ENCODE results near the gene SMC1A.
"Not testable (repeated sequence)": the region's sequence is repeated elsewhere in the genome, so short reads cannot be mapped to it uniquely, and the experiment has no call there.

Gene SMC1A

DNA sequence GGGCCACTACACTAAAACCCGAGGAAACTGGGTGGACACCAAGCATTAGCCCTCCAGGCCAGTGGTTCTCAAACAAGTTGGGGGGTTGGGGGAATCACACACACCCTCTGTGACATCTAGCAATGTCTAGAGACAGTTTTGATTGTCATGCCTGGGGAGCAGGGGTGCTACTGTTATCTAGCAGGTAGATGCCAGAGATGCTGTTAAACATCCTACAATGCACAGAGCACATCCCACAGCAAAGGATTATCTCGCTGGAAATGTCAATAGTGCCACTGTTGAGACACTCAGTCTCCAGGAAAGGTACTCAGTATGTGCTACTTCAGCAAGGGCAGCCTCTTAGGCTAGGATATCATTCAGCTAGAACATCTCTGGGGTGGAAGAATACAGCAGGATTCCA lies 1.3 kb downstream of the SMC1A start:
- peaks cover 18% of the 10 kb centered on the region for H3K4me1 ChIP-seq (ENCODE audit: control insufficient read depth, insufficient read depth, low read length)
- peak overlapping the region; percentile 96 for H3K9ac ChIP-seq (ENCODE audit: low read depth, low read length)
- H3K4me2 ChIP-seq (ENCODE audit: low read length): peak overlapping the region; percentile 89
- H3K4me3 ChIP-seq (ENCODE audit: low read length): peak overlapping the region; percentile 97
- H3K9me3 ChIP-seq (replicated peaks; ENCODE audit: low read length): no peaks in the 10 kb centered on the region
- no peaks in the 10 kb centered on the region for H3K36me3 ChIP-seq (ENCODE audit: insufficient read depth, low read length)
- no peaks in the 10 kb centered on the region for H3K27me3 ChIP-seq (ENCODE audit: control insufficient read depth, insufficient read depth, low read length)

- not testable (repeated sequence) for H3K4me3 ChIP-seq (ENCODE audit: low read length); H3K36me3 ChIP-seq (ENCODE audit: insufficient read depth, low read length); H3K27me3 ChIP-seq (ENCODE audit: control insufficient read depth, insufficient read depth, low read length); H3K9ac ChIP-seq (ENCODE audit: low read depth, low read length); H3K9me3 ChIP-seq (replicated peaks; ENCODE audit: low read length)
- Histone ChIP-seq H3K4me1 (ENCODE audit: control insufficient read depth, insufficient read depth, low read length) (peaks cover 18% of the 10 kb centered on the region), H3K4me2 (ENCODE audit: low read length) (peak overlapping the region; percentile 89)
Observed at GRCh38 chrX:53420351-53420750, 2.1 kb downstream of the SMC1A start.

GRCh38 chrX:53412446-53412845 lies 10.0 kb downstream of the SMC1A start:
- Histone ChIP-seq H3K4me1 (ENCODE audit: control insufficient read depth, insufficient read depth, low read length) (no peaks in the 10 kb centered on the region), H3K9ac (ENCODE audit: low read depth, low read length) (no peak overlapping the region), H3K9me3 (replicated peaks; ENCODE audit: low read length) (no peaks in the 10 kb centered on the region), H3K27me3 (ENCODE audit: control insufficient read depth, insufficient read depth, low read length) (no peaks in the 10 kb centered on the region), H3K4me3 (ENCODE audit: low read length) (no peak overlapping the region), H3K36me3 (ENCODE audit: insufficient read depth, low read length) (peaks cover 44% of the 10 kb centered on the region), H3K4me2 (ENCODE audit: low read length) (no peak overlapping the region)

DNA sequence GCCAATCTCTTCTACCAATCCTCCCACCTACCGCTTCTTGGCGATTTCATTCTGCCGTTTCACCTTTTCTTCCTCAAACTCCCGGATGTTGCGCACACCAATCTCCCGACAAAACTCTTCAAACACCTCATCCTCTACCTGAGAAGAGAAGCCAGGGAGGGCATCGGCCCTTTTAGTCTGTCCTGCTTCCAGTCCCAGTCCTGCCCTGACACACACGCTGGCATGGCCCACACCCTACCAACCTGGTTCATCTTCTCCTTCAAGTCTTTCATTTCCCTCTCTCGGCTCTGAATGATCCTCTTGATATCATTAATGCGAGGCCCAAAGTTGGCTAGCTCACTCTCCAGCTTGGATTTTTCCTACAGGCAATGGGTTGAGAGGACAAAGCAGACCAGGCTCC lies 18.9 kb downstream of the SMC1A start:
- peaks cover 68% of the 10 kb centered on the region for H3K36me3 ChIP-seq (ENCODE audit: insufficient read depth, low read length)
- H3K27me3 ChIP-seq (ENCODE audit: control insufficient read depth, insufficient read depth, low read length): no peaks in the 10 kb centered on the region
- H3K4me3 ChIP-seq (ENCODE audit: low read length): no peak overlapping the region
- no peaks in the 10 kb centered on the region for H3K9me3 ChIP-seq (replicated peaks; ENCODE audit: low read length)
- no peak overlapping the region for H3K9ac ChIP-seq (ENCODE audit: low read depth, low read length)
- no peak overlapping the region for H3K4me2 ChIP-seq (ENCODE audit: low read length)
- no peaks in the 10 kb centered on the region for H3K4me1 ChIP-seq (ENCODE audit: control insufficient read depth, insufficient read depth, low read length)

DNA sequence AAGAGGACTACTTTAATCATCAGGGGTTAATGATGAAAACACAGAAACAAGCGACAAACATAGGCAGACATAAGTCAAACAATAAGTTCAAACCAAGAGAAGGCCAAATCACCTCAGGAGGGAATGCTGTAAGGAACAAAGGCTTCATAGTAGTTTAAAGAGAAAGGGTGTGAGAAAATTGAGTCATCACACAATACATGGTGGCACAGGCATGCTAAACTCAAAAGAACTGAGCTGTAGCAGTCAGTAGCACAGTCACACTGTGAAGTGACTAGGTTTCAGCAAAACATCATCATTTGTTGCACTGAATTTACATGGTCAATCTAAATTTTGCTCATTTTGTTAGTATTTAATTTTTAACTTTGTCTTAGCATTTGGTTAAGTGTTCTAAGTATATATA lies 24.2 kb downstream of the SMC1A start:
- Histone ChIP-seq H3K4me2 (ENCODE audit: low read length) (no peak overlapping the region), H3K9ac (ENCODE audit: low read depth, low read length) (no peak overlapping the region), H3K27me3 (ENCODE audit: control insufficient read depth, insufficient read depth, low read length) (no peaks in the 10 kb centered on the region), H3K36me3 (ENCODE audit: insufficient read depth, low read length) (peaks cover 50% of the 10 kb centered on the region), H3K4me3 (ENCODE audit: low read length) (no peak overlapping the region), H3K4me1 (ENCODE audit: control insufficient read depth, insufficient read depth, low read length) (no peaks in the 10 kb centered on the region), H3K9me3 (replicated peaks; ENCODE audit: low read length) (no peaks in the 10 kb centered on the region)

GRCh38 chrX:53395605-53396298 lies 26.7 kb downstream of the SMC1A start:
- Histone ChIP-seq H3K27me3 (ENCODE audit: control insufficient read depth, insufficient read depth, low read length) (no peaks in the 10 kb centered on the region), H3K4me3 (ENCODE audit: low read length) (no peak overlapping the region), H3K9me3 (replicated peaks; ENCODE audit: low read length) (no peaks in the 10 kb centered on the region), H3K4me1 (ENCODE audit: control insufficient read depth, insufficient read depth, low read length) (no peaks in the 10 kb centered on the region), H3K4me2 (ENCODE audit: low read length) (no peak overlapping the region), H3K36me3 (ENCODE audit: insufficient read depth, low read length) (peaks cover 46% of the 10 kb centered on the region), H3K9ac (ENCODE audit: low read depth, low read length) (no peak overlapping the region)

- peaks cover 42% of the 10 kb centered on the region for H3K36me3 ChIP-seq (ENCODE audit: insufficient read depth, low read length)
- no peak overlapping the region for H3K9ac ChIP-seq (ENCODE audit: low read depth, low read length)
- H3K9me3 ChIP-seq (replicated peaks; ENCODE audit: low read length): no peaks in the 10 kb centered on the region
- no peak overlapping the region for H3K4me2 ChIP-seq (ENCODE audit: low read length)
- H3K27me3 ChIP-seq (ENCODE audit: control insufficient read depth, insufficient read depth, low read length): no peaks in the 10 kb centered on the region
- no peaks in the 10 kb centered on the region for H3K4me1 ChIP-seq (ENCODE audit: control insufficient read depth, insufficient read depth, low read length)
- H3K4me3 ChIP-seq (ENCODE audit: low read length): no peak overlapping the region
Observed at GRCh38 chrX:53383376-53384076, 38.9 kb downstream of the SMC1A start.

- Histone ChIP-seq H3K27me3 (ENCODE audit: control insufficient read depth, insufficient read depth, low read length) (no peaks in the 10 kb centered on the region), H3K4me3 (ENCODE audit: low read length) (no peak overlapping the region), H3K9ac (ENCODE audit: low read depth, low read length) (no peak overlapping the region), H3K4me2 (ENCODE audit: low read length) (no peak overlapping the region), H3K4me1 (ENCODE audit: control insufficient read depth, insufficient read depth, low read length) (no peaks in the 10 kb centered on the region), H3K36me3 (ENCODE audit: insufficient read depth, low read length) (peaks cover 42% of the 10 kb centered on the region), H3K9me3 (replicated peaks; ENCODE audit: low read length) (no peaks in the 10 kb centered on the region)
Observed at GRCh38 chrX:53379747-53380146, 42.7 kb downstream of the SMC1A start.

GRCh38 chrX:53379008-53379710 lies 43.3 kb downstream of the SMC1A start:
- Histone ChIP-seq H3K4me2 (ENCODE audit: low read length) (no peak overlapping the region), H3K36me3 (ENCODE audit: insufficient read depth, low read length) (peaks cover 42% of the 10 kb centered on the region), H3K4me3 (ENCODE audit: low read length) (no peak overlapping the region), H3K9ac (ENCODE audit: low read depth, low read length) (no peak overlapping the region), H3K27me3 (ENCODE audit: control insufficient read depth, insufficient read depth, low read length) (no peaks in the 10 kb centered on the region), H3K4me1 (ENCODE audit: control insufficient read depth, insufficient read depth, low read length) (no peaks in the 10 kb centered on the region), H3K9me3 (replicated peaks; ENCODE audit: low read length) (no peaks in the 10 kb centered on the region)

GRCh38 chrX:53377464-53377863 lies 45.0 kb downstream of the SMC1A start:
- Histone ChIP-seq H3K4me2 (ENCODE audit: low read length) (no peak overlapping the region), H3K4me1 (ENCODE audit: control insufficient read depth, insufficient read depth, low read length) (no peaks in the 10 kb centered on the region), H3K9me3 (replicated peaks; ENCODE audit: low read length) (no peaks in the 10 kb centered on the region), H3K27me3 (ENCODE audit: control insufficient read depth, insufficient read depth, low read length) (no peaks in the 10 kb centered on the region), H3K9ac (ENCODE audit: low read depth, low read length) (no peak overlapping the region), H3K4me3 (ENCODE audit: low read length) (no peak overlapping the region), H3K36me3 (ENCODE audit: insufficient read depth, low read length) (peaks cover 39% of the 10 kb centered on the region)

DNA sequence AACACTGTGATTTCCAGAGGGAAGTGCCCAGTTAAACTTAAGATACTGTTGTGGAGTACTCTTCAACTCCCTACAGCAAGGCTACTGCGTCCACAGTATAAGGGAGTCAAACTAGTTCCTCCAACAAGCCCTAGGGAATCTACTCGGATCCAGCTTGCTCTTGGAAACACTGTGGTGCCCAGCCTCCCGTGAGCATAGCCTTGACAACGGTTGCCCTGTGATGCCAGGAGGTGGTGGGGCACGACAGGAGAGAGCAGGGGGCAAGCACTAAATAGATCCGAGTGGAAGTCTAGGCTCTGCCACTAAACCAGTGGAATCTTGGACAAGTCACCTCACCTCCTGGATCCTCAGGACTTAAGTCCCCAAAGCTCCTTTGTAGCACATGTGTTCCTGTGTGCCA lies 45.6 kb downstream of the SMC1A start:
- no peak overlapping the region for H3K9ac ChIP-seq (ENCODE audit: low read depth, low read length)
- no peaks in the 10 kb centered on the region for H3K9me3 ChIP-seq (replicated peaks; ENCODE audit: low read length)
- H3K4me3 ChIP-seq (ENCODE audit: low read length): no peak overlapping the region
- no peak overlapping the region for H3K4me2 ChIP-seq (ENCODE audit: low read length)
- H3K27me3 ChIP-seq (ENCODE audit: control insufficient read depth, insufficient read depth, low read length): no peaks in the 10 kb centered on the region
- peaks cover 36% of the 10 kb centered on the region for H3K36me3 ChIP-seq (ENCODE audit: insufficient read depth, low read length)
- H3K4me1 ChIP-seq (ENCODE audit: control insufficient read depth, insufficient read depth, low read length): no peaks in the 10 kb centered on the region
